HG02973 (cell line): ENCODE results near the gene HLA-F.

ENCODE experiments used
- ATAC-seq: cut with Tn5 transposase; IDR thresholded peaks from one replicate; pipeline ENCODE4 v1.9.1; 2021; ENCODE audit warnings: moderate library complexity; ENCODE audit not compliant: unreplicated experiment

The HLA-F gene

DNA sequence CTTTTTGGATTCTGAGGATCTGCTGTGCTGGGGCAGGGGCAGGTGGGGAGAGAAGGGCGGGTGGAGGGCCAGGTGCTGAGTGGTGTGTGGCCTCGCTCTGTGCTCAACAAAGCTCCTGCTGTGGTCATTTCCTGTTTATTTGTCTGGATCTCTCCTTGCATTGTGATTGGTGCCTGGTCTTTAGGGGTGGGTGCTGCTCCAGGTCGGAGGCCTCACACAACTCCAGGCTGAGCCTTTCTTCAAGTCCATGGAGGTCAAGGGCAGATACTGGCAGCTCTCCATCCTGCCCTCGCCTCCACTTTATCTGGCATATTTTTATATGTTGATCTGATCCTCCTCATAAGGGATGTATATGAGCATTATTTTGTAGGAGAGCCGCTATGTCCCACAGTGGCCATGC, 36.2 kb downstream of the HLA-F start:
- no peak for ATAC-seq

DNA sequence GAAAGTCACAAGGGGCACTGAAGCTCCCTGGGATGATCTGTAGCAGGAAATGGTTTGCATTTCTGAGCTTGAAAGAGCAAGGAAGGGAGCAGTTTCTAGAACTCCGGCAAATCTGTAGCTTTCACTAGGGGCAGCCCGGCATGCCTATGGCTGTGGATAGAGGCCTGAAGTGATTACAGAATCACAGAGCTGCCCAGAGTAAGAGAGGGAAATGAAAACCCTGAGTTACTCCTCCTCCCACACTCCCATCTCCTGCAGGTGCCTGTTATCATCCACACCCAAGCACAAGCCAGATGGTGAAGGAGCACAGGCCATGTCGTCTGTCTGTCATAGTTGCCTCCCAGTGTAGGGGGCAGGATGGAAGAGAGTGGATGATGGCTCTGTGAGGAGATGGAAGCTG, 37.1 kb downstream of the HLA-F start:
- ATAC-seq = no peak

DNA sequence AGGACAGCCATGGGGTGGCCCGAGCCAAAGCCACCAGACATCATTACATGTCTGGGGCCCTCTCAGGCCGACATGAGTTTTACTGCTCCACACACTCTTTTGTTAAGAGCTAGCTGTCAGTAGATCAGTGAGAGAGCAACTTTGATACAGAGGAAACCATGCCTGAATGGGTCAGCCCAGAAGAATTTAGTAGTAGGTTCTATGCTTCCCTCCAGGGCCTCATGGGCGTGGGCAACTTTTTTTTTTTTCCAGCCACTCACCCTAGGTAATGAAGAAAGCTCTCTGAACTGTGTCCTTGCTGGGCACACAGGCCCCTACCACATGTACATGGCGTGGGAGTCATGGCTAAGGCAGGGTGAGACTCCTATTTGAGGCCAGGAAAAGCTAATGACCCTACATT, 38.8 kb downstream of the HLA-F start:
- no peak for ATAC-seq

DNA sequence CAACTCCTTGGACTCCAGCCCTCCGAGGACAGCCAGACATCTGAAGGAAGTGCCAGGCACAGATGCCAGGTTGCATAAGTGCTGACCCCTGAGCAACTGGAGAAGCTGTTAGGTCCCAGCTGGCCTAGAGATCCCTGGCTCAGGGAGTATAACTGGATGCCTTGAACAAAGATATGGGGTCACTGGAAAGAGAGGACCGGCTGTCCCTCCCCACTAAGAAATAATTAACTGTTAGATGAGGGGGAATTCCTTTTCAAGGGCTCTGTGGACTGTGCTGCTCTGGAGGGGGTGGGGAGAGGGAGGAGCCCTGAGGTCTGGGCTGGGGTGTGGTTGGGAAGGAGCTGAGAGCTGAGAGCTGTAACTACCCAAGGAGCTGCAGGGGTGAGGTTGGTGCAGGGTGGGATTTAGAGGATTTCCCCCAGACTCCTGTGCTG, 39.6 kb downstream of the HLA-F start:
- ATAC-seq = no peak

DNA sequence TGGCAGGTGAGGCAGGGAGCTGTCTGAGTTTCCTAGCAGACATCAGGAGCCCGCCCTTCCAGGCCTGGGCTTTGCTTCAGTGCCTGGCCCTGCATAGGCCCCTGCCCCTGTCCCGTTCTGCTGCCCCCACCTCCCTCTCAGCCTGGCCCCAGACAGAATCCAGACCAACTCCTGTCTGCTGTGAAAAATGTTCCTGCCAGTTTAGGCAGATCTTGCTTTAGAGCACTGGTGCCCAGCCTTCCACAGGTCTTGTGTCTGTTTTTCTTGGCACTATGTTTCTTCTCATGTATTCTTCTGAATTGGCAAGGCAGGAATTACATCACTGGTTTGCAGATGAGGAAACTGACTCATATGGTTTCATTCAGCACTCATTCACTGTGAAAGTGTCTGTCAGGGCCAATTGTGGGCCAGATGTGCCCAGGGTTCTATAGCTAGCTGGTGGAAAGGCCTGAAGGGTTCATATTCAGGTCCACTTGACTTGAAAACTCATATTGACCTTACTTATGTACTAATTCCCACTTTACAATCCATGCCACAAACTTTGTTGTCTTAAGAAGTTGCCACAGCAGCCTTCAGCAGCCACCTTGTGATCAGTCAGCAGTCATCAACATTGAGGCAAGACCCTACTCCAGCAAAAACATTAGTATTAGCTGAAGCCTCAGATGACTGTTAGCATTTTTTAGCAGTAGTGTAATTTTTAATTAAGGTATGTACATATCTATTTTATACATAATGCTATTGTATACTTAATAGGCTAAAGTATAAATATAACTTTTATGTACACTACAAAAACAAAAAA, 40.5 kb downstream of the HLA-F start:
- no peak for ATAC-seq

DNA sequence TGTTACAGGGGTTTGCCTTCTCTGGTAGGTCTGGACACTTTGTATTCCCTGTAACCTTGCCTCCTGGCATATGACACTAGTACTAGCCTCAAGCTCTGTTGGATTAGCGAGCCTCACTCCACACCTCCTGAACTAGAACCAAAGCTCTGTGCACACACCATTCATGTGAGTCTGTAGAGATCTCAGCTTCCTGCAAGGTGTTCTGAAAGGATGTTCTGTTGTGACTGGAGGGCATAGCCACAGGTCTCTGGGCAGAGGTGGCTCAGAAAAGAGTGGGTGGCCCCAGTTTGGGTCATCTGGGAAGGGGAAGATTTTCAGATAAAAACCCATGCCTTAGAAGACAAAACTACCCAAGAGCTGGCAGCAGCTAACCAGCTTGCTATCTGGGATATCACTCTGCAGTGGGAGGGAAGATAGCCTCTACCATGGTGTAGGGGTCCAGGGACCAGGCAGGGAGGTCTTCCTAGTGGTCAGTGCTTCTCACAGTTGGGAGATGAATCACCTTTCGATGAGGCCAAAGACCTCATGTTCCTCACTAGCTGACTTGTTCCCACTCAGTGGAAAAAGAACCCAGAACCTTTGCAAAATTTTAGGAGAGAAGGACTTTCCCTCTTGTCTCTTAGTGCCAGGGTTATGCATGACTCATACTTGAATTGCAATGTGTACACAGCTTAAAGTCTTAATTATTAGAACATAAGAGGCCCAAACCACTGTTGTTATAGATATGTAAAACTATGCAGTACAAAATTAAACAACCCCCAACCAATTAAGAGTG, 41.4 kb downstream of the HLA-F start:
- no peak for ATAC-seq

DNA sequence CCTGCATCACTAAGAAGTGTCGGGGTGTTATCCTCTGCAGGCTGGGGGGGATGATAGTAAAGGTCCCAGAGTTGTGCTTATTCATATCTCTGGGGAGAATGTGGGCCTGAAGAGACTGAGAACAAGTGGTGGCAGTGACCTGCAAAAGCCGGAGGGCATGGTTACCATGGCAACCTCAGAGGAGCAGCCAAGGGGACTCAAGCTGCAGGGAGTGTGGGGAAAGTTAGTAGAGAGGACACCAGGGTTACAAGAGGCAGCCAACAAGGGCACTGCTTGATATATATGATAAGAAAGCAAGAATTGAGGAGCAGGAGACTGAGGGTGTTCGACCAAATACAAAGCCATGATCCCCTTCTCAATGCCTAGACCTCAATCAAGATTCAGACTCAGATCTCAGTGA, 46.1 kb downstream of the HLA-F start:
- no peak for ATAC-seq

DNA sequence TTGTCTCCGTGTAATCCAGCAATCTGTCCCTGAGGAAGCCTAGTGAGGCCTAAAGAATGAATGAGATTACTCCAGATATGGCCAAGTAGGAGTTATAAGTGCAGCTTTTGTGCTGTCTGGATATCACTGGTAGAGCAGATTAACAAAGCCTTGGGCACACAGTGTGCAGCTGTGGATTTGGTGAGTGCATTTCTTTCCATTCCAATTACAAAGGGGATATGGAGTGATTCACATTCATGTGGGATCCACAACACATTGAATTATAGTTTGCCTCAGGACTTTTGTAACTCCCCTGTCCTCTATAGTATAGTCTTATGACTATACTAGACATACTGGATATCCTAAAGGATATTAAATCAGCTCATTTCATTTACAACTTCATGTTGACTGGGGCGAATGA, 47.1 kb downstream of the HLA-F start:
- ATAC-seq = no peak

DNA sequence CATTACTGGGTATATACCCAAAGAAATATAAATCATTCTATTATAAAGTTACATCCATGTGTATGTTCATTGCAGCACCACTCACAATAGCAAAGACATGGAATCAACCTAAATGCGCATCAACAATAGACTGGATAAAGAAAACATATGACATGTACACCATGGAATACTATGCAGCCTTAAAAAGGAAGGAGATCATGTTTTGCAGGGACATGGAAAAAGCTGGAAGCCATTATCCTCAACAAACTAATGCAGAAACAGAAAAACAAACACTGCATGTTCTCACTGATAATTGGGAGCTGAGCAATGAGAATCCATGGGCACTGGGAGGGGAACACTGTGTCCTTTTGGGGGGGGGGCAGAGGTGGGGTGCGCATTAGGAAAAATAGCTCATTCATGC, 53.5 kb downstream of the HLA-F start:
- no peak for ATAC-seq
